Fibroblast of skin of right biceps (primary cell): ENCODE measurements around the gene MAPKAPK3.

Experiments
- DNase-seq: peaks from one replicate; pipeline ENCODE4 v3.0.0-alpha.2; 2013

The MAPKAPK3 gene

GRCh38 chr3:50587806-50588758 lies 28.9 kb upstream of the MAPKAPK3 start:
- DNase-seq = no peak

GRCh38 chr3:50588759-50589433 lies 28.1 kb upstream of the MAPKAPK3 start:
- DNase-seq = peak; percentile 33

- DNase-seq = no peak
Observed at GRCh38 chr3:50591196-50591741, 25.7 kb upstream of the MAPKAPK3 start.

- no peak for DNase-seq
Observed at GRCh38 chr3:50592568-50592967, 24.4 kb upstream of the MAPKAPK3 start.

DNA sequence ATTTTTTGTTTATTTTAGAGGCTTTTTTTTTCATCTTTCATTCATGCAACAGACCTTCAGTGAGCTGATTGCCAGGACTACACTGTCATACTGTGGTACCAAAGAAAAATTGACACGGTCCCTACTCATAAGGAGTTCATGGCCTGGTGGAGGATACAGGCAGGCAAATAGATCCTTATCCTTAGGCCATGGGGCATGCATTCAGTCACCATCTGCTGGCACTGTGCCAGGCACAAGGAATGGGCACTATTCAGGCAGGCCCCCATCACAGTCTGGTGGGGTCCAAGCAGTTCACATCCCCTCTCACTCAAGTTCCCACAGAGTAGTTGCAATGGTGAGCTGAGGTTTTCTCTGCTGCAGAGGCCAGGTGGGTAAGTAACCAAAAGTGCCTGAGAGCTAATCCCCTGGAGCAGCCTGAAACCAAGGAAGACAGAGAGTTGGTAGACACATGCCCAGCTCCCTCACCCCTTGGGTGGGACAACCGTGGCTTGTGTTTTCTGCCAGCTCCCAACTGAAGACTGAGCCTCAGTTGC lies 22.6 kb upstream of the MAPKAPK3 start:
- no peak for DNase-seq

- DNase-seq = no peak
Observed at GRCh38 chr3:50599115-50599715, 17.7 kb upstream of the MAPKAPK3 start.

DNA sequence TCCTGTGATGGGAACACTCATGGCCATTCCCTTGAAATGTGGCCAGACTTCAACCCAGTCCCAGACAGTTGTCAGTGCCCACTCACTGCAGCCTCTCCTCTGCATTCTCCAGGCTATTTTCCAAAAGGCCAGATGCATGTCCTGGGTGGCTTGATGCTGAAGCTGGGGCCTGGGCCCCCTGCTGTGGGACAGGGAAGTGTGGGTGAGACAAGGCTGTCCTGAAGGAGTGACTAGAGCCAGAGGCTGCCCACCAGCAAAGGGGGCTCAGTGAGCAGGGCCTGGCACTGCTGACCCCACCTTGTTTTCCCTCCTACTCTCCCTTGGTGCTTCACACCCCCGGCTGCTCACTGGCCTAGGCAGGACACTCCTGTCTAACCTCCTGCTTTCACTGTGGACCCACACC lies 17.2 kb upstream of the MAPKAPK3 start:
- no peak for DNase-seq

DNA sequence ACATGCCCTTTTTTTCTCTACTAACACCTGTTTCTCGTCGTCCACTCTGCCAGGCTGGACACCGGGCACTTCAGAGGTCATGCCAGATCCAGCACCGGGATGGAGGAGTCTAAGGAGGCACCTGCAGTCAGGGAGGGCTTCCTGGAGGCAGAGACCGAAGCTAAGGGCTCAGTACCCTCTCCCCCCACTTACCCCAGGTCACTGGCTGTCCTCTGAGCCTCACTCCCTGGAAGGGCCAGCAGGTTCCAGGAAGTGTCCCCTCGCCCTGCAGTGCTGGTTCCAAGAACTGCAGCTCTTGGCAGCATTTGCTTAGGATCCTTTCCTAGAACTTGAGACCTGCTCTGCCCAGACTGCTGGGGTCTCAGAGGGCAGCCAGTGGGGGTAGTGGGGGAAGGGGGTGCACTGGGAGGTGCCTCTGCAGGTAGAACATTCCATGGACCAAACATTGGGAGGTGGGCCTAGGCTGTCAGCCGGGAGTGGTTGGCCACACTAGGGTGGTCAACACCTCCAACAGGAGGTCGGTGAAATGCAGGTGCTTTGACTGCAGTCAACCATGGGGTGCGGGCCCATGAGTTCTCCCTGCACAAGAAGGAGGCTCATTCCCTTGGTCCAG lies 16.7 kb upstream of the MAPKAPK3 start:
- no peak for DNase-seq

GRCh38 chr3:50600841-50601591 lies 15.9 kb upstream of the MAPKAPK3 start:
- DNase-seq = peak; percentile 97

- DNase-seq = no peak
Observed at GRCh38 chr3:50602595-50603191, 14.3 kb upstream of the MAPKAPK3 start.

DNA sequence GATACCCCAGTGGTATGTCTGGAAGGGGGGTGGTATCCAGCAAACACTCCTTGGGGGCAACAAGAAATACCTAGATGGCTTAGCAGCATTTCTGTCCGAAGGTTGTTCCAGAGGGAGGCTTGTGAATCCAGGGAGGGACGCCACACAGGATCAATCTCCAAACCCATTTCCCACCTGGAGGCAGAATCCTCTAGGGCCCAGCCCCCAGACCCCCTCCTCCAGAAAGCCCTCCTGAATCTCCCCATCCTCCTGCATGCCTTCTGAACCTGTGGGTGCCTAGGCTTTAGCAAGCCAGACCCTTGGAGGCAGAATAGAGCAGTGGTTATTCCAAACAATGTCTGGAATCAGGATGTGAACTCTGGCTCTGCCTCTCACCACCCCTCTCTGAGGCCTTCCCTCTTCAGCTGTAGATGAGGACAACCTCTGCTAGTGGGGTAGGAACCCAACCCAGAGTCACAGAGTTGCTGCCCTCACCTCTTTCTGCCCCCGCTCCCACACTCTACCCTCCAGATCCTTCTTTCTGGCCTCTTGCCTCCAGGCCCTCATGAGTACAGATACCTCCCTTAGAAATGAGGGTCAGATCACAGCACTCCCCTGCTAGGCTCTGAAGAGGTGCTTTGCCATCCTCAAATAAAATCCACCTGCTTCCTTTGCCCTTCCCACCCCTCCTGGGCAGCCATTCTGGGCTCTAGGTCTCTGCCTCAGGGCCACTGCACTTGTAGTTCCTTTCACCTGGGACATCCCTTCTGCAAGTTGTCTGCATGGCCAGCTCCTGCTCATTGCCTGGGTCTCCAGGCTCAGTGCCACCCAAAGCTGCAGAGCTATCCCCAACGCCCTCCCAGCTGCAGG lies 13.5 kb upstream of the MAPKAPK3 start:
- no peak for DNase-seq

DNA sequence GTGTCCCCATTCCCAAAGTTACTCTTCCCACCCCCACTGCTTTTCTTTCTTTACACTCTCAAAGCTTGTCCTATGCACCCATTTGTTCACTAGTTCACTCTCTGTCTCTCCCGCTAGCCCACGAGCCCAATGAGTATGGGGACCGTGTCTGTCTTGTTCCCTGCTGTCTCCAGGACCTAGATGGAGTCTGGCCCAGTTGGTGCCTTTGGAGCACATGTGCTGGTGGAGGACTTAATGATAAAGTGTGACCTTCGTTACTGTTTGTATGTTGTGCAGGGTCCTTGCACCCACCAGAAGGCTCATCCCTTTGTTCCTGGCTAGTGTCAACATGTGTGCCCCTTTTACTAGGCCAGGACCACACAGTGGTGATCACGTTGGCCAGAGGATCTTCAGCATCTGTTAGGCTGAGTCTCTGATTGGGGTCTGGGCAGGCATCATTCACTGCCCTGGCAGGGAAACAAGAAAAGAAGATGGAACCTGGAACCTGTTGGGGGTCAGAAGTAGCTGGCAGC lies 12.8 kb upstream of the MAPKAPK3 start:
- DNase-seq = no peak

DNA sequence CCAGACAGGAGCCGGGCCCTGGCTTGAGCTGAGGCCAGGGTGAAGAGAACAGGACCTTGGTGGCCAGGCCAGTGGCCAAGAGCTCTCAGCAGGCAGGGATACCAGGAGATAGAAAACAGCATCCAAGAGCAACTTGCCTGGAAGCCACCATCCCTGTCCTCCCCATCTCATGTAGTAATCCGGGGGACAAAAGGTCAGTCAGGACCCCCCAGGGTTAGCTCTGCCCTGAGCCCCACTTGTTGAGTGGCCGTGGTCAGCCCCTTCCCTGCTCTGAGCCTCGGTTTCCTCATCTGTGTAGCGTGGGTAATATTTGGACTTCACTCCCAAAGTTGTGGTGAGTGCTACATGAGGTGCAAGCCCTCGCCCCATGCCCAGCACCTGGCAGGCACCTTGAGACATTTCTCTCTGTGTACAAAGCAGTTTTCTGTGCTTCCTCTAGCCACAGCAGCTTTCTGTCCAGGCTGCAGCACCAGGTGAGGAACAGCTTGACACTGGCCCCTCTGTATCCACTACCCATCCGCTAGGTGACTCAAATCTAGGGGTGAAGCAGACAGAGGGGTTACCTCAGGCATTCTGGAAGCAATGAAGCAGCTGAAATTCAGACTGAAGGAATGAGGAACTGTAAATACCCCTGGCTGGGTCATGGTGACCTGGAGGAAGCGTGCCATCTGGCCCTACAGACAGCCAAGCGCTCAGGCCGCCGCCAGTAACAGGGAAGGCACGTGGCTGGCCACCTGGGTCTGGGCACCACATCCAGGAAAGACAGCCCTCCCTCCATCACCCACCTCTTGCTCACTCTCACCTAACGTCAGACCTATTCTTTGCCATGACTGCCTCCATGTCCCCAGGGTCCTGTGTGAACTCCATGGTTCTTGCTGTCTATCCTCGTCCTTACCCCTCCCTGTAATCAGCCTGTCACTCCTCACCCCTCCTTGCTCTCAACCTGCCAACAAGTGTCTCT lies 12.0 kb upstream of the MAPKAPK3 start:
- no peak for DNase-seq

DNA sequence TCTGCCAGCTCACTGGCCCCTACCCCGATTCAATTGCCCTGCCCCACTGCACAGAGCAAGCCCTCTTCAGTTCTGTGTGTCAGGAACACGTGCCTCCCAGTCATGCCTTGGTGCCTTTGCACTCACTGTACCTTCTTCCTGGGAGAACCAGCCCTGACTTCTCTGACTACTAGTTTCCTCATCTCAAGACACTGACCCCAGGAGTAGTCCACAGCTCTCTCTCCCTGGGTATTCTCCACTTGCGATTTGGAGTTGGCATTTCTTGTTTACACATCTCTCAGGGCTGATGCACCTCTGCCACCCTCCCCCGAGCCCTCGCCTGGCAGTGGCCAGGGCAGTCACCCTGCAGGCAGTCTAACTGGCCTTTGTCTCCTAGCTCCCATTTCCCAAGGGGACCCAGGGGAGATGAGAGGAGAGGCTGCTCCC lies 11.0 kb upstream of the MAPKAPK3 start:
- DNase-seq = no peak

- no peak for DNase-seq
Observed at GRCh38 chr3:50606596-50606995, 10.4 kb upstream of the MAPKAPK3 start.

- DNase-seq = no peak
Observed at GRCh38 chr3:50607271-50608091, 9.5 kb upstream of the MAPKAPK3 start.

- DNase-seq = no peak
Observed at GRCh38 chr3:50608278-50608677, 8.7 kb upstream of the MAPKAPK3 start.
